ENCODE results near the gene SLC10A4. TPM values are rescaled to one million over a fixed set of nuclear protein-coding genes. Genes with fewer than 3 reads are reported as not detected.

The SLC10A4 gene
- total RNA-seq, 2 donors from 2014 or later: 0.35 TPM; not detected in 1

DNA sequence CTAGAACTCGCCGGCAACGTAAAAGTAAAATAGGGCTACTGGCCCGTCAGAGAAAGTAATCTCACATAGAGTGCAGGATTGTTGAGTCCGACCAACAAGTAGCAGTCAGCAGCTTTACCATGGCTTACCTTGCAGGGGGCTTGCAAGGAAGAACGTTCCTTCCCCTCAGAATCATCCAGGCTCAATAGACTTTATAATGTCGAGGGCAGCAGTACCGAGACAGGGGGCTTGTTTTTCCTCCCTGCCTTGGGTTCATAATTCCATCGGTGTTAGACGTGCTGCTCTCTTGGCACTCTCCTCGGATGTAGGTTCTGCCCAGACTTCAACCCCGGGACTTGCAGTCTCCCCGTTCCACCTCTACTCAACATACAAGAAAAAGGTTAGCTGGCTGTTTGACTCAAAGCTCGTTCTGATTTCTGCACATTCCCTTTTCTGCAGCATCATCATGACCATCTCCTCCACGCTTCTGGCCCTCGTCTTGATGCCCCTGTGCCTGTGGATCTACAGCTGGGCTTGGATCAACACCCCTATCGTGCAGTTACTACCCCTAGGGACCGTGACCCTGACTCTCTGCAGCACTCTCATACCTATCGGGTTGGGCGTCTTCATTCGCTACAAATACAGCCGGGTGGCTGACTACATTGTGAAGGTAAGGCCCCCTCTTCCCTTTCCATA lies 1.5 kb downstream of the SLC10A4 start:
- TF ChIP-seq, protein P1, sequence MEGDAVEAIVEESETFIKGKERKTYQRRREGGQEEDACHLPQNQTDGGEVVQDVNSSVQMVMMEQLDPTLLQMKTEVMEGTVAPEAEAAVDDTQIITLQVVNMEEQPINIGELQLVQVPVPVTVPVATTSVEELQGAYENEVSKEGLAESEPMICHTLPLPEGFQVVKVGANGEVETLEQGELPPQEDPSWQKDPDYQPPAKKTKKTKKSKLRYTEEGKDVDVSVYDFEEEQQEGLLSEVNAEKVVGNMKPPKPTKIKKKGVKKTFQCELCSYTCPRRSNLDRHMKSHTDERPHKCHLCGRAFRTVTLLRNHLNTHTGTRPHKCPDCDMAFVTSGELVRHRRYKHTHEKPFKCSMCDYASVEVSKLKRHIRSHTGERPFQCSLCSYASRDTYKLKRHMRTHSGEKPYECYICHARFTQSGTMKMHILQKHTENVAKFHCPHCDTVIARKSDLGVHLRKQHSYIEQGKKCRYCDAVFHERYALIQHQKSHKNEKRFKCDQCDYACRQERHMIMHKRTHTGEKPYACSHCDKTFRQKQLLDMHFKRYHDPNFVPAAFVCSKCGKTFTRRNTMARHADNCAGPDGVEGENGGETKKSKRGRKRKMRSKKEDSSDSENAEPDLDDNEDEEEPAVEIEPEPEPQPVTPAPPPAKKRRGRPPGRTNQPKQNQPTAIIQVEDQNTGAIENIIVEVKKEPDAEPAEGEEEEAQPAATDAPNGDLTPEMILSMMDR (IDR thresholded peaks at IDR 0.05): no peak
- H3K27me3 ChIP-seq: peaks cover 64% of the 10 kb centered on the region

DNA sequence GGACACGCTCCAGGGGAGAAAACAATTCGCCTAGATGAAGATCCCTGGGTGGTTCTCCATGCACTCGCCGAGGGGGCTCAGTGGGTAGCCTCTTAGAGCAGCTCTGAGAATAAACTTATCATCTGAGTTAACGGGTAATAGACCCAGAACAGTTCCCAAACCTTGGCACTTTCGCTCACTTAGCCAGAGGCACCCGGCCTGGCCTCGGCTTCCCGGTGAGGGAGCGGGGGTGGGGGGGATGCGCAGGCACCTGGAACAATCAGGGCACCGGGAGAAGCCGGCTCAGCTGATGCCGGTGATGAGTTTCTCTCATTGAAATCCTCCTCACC lies 6.5 kb downstream of the SLC10A4 start:
- no peaks in the 10 kb centered on the region for H3K9me3 ChIP-seq
- no peaks in the 10 kb centered on the region for H3K36me3 ChIP-seq
- H3K9ac ChIP-seq (ENCODE audit: low read depth in 2 of 2, low read length in 2 of 2): no peak overlapping the region
- H3K4me3 ChIP-seq: no peak overlapping the region
- TF ChIP-seq, protein P1 (IDR thresholded peaks at IDR 0.05): no peak
- no peak overlapping the region for H3K27ac ChIP-seq
- H3K4me1 ChIP-seq: no peaks in the 10 kb centered on the region
- H3K27me3 ChIP-seq: peaks cover 63% of the 10 kb centered on the region
- intact Hi-C loops (cut with DNase I): no loop called here
- DNase-seq: no peak

More for the DNA sequence above, 1.5 kb downstream of the SLC10A4 start:
- no peak overlapping the region for H3K27ac ChIP-seq
- no peak overlapping the region for H3K9ac ChIP-seq (ENCODE audit: low read depth in 2 of 2, low read length in 2 of 2)
- no peaks in the 10 kb centered on the region for H3K9me3 ChIP-seq
- H3K36me3 ChIP-seq: no peaks in the 10 kb centered on the region
- no peak overlapping the region for H3K4me3 ChIP-seq
- H3K4me1 ChIP-seq: no peaks in the 10 kb centered on the region
- intact Hi-C loops (cut with DNase I): no loop called here
- no peak for DNase-seq

- H3K36me3 ChIP-seq: no peaks in the 10 kb centered on the region
- no peak for DNase-seq
- H3K27me3 ChIP-seq: peaks cover 58% of the 10 kb centered on the region
- no peak within 1 kb of the TSS for H3K9ac ChIP-seq (ENCODE audit: low read depth in 2 of 2, low read length in 2 of 2)
- no peaks in the 10 kb centered on the region for H3K9me3 ChIP-seq
- H3K4me3 ChIP-seq: peak within 1 kb of the TSS; percentile 34
- no peak within 1 kb of the TSS for H3K27ac ChIP-seq
- H3K4me1 ChIP-seq: no peaks in the 10 kb centered on the region
- TF ChIP-seq, protein P1 (IDR thresholded peaks at IDR 0.05): no peak
- intact Hi-C loops (cut with DNase I): no loop called here
Observed at GRCh38 chr4:48490012-48490679, 7.0 kb downstream of the SLC10A4 start, which contains the start of gene ZAR1. ZAR1 (plus strand) TSS chr4:48490252; CDS start chr4:48490292, 40 bp downstream.

- Histone ChIP-seq H3K27me3 (peaks cover 54% of the 10 kb centered on the region), H3K9ac (ENCODE audit: low read depth in 2 of 2, low read length in 2 of 2) (no peak overlapping the region), H3K4me1 (no peaks in the 10 kb centered on the region), H3K4me3 (peak overlapping the region; percentile 34), H3K36me3 (no peaks in the 10 kb centered on the region), H3K27ac (no peak overlapping the region), H3K9me3 (no peaks in the 10 kb centered on the region)
- intact Hi-C loops (cut with DNase I): no loop called here
- DNase-seq: peak; percentile 48
- TF ChIP-seq, protein P1 (IDR thresholded peaks at IDR 0.05): no peak
Observed at GRCh38 chr4:48490680-48491513, 7.8 kb downstream of the SLC10A4 start.

DNA sequence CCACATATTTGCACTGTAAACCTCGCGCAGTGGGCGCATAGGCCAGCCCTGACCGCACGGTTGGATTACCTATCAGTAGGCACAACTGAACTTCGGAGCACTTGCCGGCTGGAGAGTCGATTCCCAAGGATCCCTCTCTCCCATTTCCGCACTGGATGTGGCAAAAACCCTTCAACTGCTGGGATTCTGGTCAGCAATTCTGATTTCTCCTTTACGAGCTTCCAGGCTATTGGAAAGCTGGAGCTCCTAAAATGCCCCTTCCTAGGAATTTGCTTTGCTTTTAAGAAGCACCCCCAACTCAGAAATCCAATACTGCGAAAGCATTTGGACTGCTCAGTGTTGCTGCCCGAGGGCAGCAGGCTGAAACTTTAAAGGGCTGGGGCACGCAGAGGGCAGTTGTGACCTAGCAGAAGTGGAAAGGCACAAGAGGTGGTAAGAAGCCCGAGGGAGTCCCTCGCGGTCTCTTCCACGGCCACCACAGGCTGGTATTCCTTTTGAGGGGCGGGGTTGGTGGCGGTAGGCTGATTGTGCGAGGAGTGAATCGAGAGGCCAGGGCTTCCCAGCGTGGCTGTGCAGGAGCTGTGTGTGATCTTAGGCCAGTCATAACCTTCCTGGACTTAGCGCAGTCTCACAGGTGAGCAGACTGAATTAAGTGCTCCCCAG lies 8.5 kb downstream of the SLC10A4 start:
- DNase-seq: no peak
- Histone ChIP-seq H3K4me3 (no peak overlapping the region), H3K27me3 (peaks cover 47% of the 10 kb centered on the region), H3K9ac (ENCODE audit: low read depth in 2 of 2, low read length in 2 of 2) (no peak overlapping the region), H3K27ac (no peak overlapping the region), H3K36me3 (no peaks in the 10 kb centered on the region), H3K9me3 (no peaks in the 10 kb centered on the region), H3K4me1 (no peaks in the 10 kb centered on the region)
- TF ChIP-seq, protein P1 (IDR thresholded peaks at IDR 0.05): no peak
- intact Hi-C loops (cut with DNase I): no loop called here

Measured in colonic mucosa (tissue), 4 donors.